Aorta (tissue), 5 donors: Measurements from ENCODE around the gene SOX5. TPM values are rescaled to one million over a fixed set of nuclear protein-coding genes. Genes with fewer than 3 reads are reported as not detected.

Source experiments
- ATAC-seq: fragments of 200-7000 bp; cut with Tn5 transposase; one replicate; pipeline ENCODE4 v1.9.1; 2022; ENCODE audit warnings: moderate library complexity; ENCODE audit not compliant: low FRiP score
- DNase-seq, 2 donors: peaks; one replicate each; pipeline ENCODE4 v3.0.0-alpha.2; 2020
- H3K27ac ChIP-seq, 2 donors: one replicate each; pipeline ENCODE4 v1.5.1; 2013; ENCODE audit warnings: low read length in 2 of 2, mild to moderate bottlenecking in 2 of 2, moderate library complexity in 2 of 2, control low read depth in 1 of 2, inconsistent platforms in 1 of 2, low read depth in 1 of 2
- H3K27me3 ChIP-seq, 2 donors: one replicate each; pipeline ENCODE4 v1.6.1; 2013; ENCODE audit warnings: control low read depth in 1 of 2, low read length in 1 of 2, mild to moderate bottlenecking in 1 of 2, moderate library complexity in 1 of 2; ENCODE audit not compliant: insufficient read depth in 2 of 2, control insufficient read depth in 1 of 2
- H3K36me3 ChIP-seq, 2 donors: one replicate each; pipeline ENCODE4 v1.6.1; 2013; ENCODE audit warnings: control low read depth in 1 of 2, low read length in 1 of 2, mild to moderate bottlenecking in 1 of 2; ENCODE audit not compliant: insufficient read depth in 2 of 2, control insufficient read depth in 1 of 2
- H3K4me1 ChIP-seq, 2 donors: one replicate each; pipeline ENCODE4 v1.6.1; 2013; ENCODE audit warnings: low read length in 2 of 2, control low read depth in 1 of 2, mild to moderate bottlenecking in 1 of 2, moderate library complexity in 1 of 2; ENCODE audit not compliant: insufficient read depth in 2 of 2, control insufficient read depth in 1 of 2
- H3K4me3 ChIP-seq, 2 donors: one replicate each; pipeline ENCODE4 v1.5.1; 2013; ENCODE audit warnings: low read length in 2 of 2, control low read depth in 1 of 2, mild to moderate bottlenecking in 1 of 2
- H3K9me3 ChIP-seq: one replicate; pipeline ENCODE4 v1.6.1; 2013; ENCODE audit warnings: mild to moderate bottlenecking, low read length; ENCODE audit not compliant: control insufficient read depth
- WGBS, 2 donors: extraction: QIAGEN DNeasy Blood & Tissue Kit; methylation state at CpG; one replicate each; pipeline ENCODE4 v1.1.7; 2013; 5-methylcytosine and 5-hydroxymethylcytosine counted together
- intact Hi-C, 2 donors: fragments of 100-400 bp; cut with DNase I; formaldehyde crosslinking; loops; one replicate each; pipeline versions ENCODE4 v1.14.2 to v1.15.0; 2022
- polyA plus RNA-seq, 2 donors: library from polyadenylated mRNA; stranded (reverse); fragments of 200-250 nt; gene quantifications; one replicate each; pipeline ENCODE4 v1.2.3, GENCODE V29; 2013
- total RNA-seq, 2 donors: library from RNA; stranded (reverse); fragmentation: NEBNext Ultra II Directional; extraction: Animal tissue kit (Norgen Biotek cat#: 25700); gene quantifications; one replicate each; pipeline ENCODE4 v1.2.1, GENCODE V29; 2021
- donor health status: healthy with polysubstance abuse.
- donor health status: Bipolar disorder and iron deficiency.
- donor health status: DM: no; HTN: no; CAD: no.
- donor health status: DM: no; HTN: no; CAD: no.
- donor health status: DM: yes; HTN: yes; CAD: no.

The SOX5 gene
- total and polyA plus RNA-seq, 4 donors = 2.1 to 58.3 (median 29.2) TPM

DNA sequence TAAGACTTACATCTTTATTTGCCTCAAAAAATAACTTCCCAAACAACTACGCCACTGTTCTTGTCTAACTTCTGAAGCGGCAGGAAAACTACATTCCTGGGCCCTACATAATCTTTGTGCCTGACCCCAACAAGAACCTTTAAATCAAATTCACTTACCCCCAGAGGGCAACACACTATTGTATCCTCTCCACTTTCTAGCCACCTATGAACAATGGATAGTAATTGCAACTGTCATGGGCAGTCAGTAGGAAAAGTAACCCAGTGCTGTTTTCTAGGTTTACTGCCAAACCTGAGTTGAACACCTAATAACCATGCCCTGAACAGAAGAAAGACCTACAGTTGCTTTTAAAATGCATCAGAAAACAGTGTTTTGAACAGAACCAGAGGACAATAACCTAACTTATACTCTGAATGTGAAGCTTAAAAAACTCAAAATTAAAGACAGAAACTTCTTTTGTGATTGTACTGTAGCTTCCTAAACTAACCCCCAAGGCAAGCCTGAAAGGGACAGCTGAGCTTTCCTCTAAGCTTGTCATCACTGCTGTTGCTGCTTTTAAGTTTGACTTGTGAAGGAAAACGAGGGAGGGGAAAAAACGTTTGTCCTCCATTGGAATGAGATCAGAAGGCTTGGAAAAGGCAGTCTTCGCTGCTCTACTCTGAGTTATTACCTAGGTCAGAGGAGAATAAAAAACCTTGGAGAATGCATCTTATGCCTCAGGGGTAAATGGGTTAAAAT, 195.7 kb downstream of the SOX5 start:
- no peaks in the 10 kb centered on the region for H3K27me3 ChIP-seq
- H3K4me1 ChIP-seq = no peaks in the 10 kb centered on the region
- no peaks in the 10 kb centered on the region for H3K9me3 ChIP-seq
- no peak overlapping the region for H3K27ac ChIP-seq
- no peaks in the 10 kb centered on the region for H3K36me3 ChIP-seq
- 89 to 90% methylated on average over 5 of the region's 5 CpGs for WGBS, 2 donors
- no peak overlapping the region for H3K4me3 ChIP-seq
- DNase-seq (no peak), ATAC-seq (no peak)
- intact Hi-C loops = no loop called here

DNA sequence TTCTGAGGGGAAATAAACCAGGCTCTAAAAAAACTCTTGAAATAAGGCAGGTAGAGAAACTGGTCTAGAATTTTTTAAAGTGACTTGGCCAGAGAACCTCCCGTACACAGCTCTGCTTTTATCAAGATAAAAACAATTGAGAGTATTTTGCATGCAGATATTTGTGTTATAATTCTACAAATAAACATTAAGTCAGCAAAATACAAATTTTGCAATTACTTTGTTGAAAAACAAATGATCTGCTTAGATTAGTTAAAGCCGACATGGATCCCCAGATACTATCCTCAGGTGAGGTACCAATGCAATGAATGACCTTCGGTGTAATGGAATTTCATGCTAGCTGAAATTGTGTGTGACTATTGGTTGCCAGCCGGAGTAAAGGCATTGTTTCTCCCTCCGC, 197.2 kb downstream of the SOX5 start:
- H3K4me3 ChIP-seq = no peak overlapping the region
- no peak for DNase-seq
- no peaks in the 10 kb centered on the region for H3K27me3 ChIP-seq
- H3K9me3 ChIP-seq = no peaks in the 10 kb centered on the region
- intact Hi-C loops = no loop called here
- WGBS, 2 donors = 94 to 95% methylated on average over 5 of the region's 5 CpGs
- no peaks in the 10 kb centered on the region for H3K4me1 ChIP-seq
- no peak overlapping the region for H3K27ac ChIP-seq
- ATAC-seq = no peak
- no peaks in the 10 kb centered on the region for H3K36me3 ChIP-seq

DNA sequence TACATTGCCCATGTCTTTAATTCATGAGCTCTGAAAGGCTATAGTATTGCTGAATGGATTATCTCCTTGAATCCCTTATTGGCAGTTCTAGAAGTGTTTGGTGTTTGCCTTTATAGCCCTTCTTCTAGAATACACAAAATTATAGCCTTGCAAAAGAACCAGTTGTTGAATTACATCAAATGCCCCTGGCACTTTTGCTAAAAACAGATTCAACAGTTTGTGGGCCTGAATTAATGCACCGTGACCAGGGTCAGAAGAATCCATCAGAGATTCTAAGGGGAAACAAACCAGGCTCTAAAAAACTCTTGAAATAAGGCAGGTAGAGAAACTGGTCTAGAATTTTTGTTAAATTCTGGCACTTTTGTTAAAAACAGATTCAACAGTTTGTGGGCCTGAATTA, 197.8 kb downstream of the SOX5 start:
- Histone ChIP-seq H3K36me3 (no peaks in the 10 kb centered on the region), H3K27ac (no peak overlapping the region), H3K4me3 (no peak overlapping the region), H3K9me3 (no peaks in the 10 kb centered on the region), H3K4me1 (no peaks in the 10 kb centered on the region), H3K27me3 (no peaks in the 10 kb centered on the region)
- 94 to 95% methylated on average over 1 of the region's 1 CpG for WGBS, 2 donors
- intact Hi-C loops = no loop called here
- ATAC-seq (no peak), DNase-seq (no peak)

DNA sequence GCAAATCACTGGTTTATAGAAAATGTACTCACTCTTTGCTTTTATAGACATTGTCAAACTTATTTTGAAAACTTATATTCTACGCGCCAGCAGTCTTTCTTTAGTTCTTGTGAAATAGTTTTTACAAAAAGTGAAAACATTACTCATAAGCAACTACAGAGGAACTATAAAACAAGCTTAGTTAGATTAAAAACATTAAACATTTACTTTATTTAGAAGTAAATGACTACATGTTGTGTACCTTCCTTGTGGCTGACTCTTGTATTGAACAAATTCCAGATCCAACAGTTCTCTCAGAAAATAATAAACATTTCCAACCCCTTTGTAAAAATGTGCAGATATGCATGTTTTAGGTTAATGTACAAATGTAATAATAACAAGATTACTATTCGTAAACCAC, 198.5 kb downstream of the SOX5 start:
- Histone ChIP-seq H3K4me1 (no peaks in the 10 kb centered on the region), H3K36me3 (no peaks in the 10 kb centered on the region), H3K27ac (no peak overlapping the region), H3K4me3 (no peak overlapping the region), H3K27me3 (no peaks in the 10 kb centered on the region), H3K9me3 (no peaks in the 10 kb centered on the region)
- intact Hi-C loops = no loop called here
- 60 to 76% methylated on average over 3 of the region's 3 CpGs for WGBS, 2 donors
- ATAC-seq (no peak), DNase-seq (no peak)

DNA sequence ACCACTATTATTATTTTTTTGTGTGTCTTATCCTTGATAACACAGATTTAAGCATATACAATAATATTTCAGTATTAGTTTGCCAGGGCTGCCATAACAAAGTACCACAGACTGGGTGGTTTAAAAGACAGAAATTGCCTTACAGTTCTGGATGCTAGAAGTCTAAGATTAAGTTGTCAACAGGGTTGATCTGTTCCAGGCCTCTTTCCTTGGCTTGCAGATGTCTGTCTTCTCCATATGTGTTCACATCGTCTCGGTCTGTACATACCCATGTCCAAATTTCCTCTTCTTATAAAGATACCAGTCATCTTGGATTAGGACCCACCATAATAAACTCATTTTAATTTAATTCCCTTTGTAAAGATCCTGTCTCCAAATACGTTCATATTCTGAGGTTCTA, 204.8 kb downstream of the SOX5 start:
- 47 to 49% methylated on average over 3 of the region's 3 CpGs for WGBS, 2 donors
- Histone ChIP-seq H3K9me3 (no peaks in the 10 kb centered on the region), H3K27me3 (no peaks in the 10 kb centered on the region), H3K27ac (no peak overlapping the region), H3K4me3 (no peak overlapping the region), H3K36me3 (no peaks in the 10 kb centered on the region), H3K4me1 (no peaks in the 10 kb centered on the region)
- ATAC-seq (no peak), DNase-seq (no peak)
- intact Hi-C loops = no loop called here

DNA sequence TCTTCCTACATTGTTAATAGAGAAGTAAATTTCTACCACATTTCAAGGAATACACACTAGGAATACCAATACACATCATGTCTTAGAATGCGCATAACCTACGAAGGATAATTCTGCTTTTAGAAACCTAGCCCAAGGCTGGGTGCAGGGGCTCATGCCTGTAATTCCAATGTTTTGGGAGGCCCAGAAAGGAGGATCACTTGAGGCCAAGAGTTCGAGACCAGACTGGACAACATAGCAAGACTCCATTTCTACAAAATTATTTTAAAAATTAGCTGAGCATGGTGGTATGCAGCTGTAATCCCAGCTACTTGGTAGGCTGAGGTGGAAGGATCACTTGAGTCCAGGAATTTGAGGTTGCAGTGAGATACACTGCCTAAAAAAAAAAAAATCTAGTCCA, 206.9 kb downstream of the SOX5 start:
- H3K4me1 ChIP-seq = no peaks in the 10 kb centered on the region
- no peak for ATAC-seq
- intact Hi-C loops = no loop called here

DNA sequence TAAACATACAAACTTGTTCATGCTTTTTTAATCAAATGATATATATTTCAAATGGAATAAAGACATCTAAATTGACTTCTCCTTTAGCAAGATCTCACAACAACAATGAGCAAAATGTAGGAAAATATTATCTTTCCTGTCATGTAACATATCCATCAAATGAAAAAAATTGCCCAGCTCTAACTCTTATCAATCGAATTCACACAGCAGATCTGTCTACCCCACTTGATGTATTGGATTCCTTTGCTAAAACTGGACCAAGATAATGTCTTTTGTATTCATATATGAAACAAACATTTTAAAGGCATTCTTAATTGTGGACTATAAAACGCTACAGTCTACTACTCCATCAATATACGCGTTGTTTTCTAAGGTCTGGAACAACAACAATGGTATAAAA, 218.0 kb downstream of the SOX5 start:
- ATAC-seq (no peak), DNase-seq (no peak)
- whole genome bisulfite sequencing, 2 donors = 81 to 91% methylated on average over 4 of the region's 4 CpGs
- Histone ChIP-seq H3K4me3 (no peak overlapping the region), H3K27ac (no peak overlapping the region), H3K36me3 (no peaks in the 10 kb centered on the region), H3K4me1 (no peaks in the 10 kb centered on the region), H3K27me3 (no peaks in the 10 kb centered on the region), H3K9me3 (no peaks in the 10 kb centered on the region)
- intact Hi-C loops = no loop called here

More for the DNA sequence above, 206.9 kb downstream of the SOX5 start:
- H3K4me3 ChIP-seq = no peak overlapping the region
- no peak for DNase-seq
- no peaks in the 10 kb centered on the region for H3K27me3 ChIP-seq
- no peaks in the 10 kb centered on the region for H3K36me3 ChIP-seq
- 97 to 98% methylated on average over 3 of the region's 3 CpGs for WGBS, 2 donors
- no peaks in the 10 kb centered on the region for H3K9me3 ChIP-seq
- H3K27ac ChIP-seq = no peak overlapping the region

DNA sequence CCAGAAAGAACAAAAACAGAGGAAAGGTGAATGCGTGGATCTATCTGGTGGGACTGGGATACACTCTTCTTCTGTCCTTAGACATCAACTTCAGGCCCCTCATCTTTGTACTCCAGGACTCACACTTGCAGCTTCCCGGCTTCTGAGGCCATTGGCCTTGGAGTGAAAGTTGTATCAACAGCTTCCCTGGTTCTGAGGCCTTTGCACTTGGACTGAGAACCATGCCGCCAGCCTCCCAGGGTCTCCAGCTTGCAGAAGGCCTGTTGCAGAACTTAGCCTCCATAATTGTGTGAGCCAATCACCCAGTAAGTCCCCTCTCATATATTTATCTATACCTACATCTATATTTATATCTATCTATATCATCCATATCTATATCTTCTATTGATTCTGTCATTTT, 218.4 kb downstream of the SOX5 start:
- H3K27me3 ChIP-seq = no peaks in the 10 kb centered on the region
- H3K27ac ChIP-seq = no peak overlapping the region
- 97 to 98% methylated on average over 3 of the region's 3 CpGs for WGBS, 2 donors
- H3K4me3 ChIP-seq = no peak overlapping the region
- no peaks in the 10 kb centered on the region for H3K4me1 ChIP-seq
- intact Hi-C loops = no loop called here
- ATAC-seq = no peak
- no peaks in the 10 kb centered on the region for H3K9me3 ChIP-seq
- no peak for DNase-seq
- H3K36me3 ChIP-seq = no peaks in the 10 kb centered on the region

DNA sequence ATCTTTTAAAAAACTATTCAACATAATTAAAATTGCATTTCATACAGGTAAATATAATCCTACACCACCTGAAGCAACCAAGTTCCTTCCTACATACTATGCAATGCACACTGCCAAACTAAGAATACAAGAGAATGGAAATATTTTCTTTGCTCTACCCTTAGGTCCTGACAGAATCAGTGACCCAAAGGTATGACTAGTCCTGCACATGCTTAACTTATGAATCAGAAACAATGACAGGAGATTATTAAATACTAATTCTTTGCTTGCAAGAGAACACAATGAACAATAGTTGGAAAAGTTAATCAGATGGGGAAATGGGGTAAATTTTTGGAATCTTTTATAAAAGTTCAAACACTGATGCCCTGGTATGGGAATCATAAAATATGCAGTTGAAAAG, 220.1 kb downstream of the SOX5 start:
- Histone ChIP-seq H3K4me1 (no peaks in the 10 kb centered on the region), H3K27ac (no peak overlapping the region), H3K9me3 (no peaks in the 10 kb centered on the region), H3K27me3 (no peaks in the 10 kb centered on the region), H3K36me3 (no peaks in the 10 kb centered on the region), H3K4me3 (no peak overlapping the region)
- ATAC-seq = no peak
- intact Hi-C loops = no loop called here
- DNase-seq = no peak
